NOMO-1 (cell line): ENCODE results near the gene TAF1D.

Experiments
- DNase-seq, 2 experiments: peaks; one replicate each; lab custom pipeline; 2025; ENCODE audit not compliant: unreplicated experiment in 2 of 2; lab: John Stamatoyannopoulos, UW

Gene TAF1D

DNA sequence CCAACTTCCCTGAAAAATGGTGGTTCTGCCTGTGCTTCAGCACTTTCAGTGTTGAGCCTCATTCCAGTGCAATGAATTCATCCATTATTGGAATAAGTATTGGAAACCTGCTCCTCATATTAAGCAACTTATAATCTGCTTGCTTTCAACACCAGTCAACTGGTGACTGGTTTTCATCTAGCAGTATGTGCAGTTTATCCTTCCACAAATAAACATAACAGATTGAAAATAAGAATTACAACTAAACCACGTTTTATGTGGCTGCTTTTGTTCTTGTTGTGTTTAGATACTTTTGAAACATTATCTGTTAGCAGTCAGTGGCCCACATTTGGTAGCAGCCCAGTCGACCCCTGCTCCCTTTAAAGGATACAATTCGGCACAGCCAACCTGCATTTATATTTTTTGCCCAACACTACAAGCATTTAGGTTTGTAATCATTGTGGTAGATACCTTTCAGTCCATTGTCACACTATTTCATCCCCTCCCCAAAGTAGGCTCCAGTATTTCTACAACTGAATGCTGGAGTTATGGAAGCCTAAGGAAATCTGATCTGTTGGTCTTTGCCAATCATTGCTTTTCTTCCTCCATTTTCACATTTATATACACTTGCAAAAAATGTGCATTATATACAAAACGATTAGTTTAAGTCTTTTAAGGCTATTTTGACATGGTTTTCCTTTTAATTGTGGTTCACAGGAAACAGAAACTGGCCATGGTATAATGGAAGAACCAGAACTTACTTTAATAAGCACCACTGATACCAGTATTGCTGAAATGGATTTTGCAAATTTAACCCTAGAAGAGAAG lies 13.1 kb downstream of the TAF1D start:
- DNase-seq: no peak

DNA sequence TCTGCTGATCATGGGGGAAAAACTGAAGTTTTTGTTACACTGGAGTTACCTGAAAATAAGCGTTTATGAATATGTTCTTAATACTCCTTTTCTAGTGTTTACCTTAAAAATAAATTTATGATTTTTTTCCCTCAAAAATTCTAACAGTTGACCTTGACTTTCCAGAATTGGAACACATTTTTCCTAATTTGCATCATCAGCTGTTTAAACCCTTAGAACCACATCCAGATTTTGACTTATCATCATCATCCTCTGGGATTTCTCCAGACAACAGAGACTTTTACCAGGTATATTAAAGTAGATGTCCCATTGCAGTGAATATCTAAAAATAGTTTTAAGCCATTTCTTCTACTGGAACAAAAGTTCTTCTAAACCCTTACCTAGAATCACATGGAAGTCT lies 17.2 kb downstream of the TAF1D start:
- DNase-seq: no peak

DNA sequence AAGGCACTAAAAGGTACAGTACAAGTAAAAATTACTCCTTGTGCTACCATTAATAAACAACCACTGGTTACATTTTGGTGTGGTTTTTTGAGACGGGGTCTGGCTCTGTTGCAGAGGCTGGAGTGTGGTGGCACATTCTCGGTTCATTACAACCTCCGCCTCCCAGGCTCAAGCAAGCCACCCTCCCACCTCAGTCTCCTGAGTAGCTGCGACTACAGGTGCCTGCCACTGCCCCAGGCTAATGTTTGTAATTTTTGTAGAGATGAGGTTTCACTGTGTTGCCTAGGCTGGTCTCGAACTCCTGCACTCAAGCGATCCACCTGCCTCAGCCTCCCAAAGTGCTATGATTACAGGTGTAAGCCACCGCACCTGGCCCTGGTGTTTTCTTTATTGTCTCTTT lies 20.8 kb downstream of the TAF1D start:
- DNase-seq: no peak

DNA sequence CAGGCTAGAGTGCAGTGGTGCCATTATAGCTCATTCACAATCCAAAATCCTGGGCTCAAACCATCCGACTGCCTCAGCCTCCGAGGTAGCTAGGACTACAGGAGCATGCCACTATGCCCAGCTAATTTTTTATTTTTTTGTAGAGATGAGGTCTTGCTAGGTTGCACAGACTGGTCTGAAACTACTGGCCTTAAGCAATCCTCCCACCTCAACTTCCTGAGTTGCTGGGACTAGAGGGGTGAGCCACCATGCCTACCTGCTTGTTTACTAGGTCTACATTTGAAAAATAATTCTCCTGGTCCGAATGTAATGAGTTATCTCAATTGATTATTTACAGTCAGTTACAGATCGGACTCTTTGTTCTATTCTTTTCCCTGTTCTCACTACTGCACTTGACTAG lies 22.0 kb downstream of the TAF1D start:
- DNase-seq: no peak

DNA sequence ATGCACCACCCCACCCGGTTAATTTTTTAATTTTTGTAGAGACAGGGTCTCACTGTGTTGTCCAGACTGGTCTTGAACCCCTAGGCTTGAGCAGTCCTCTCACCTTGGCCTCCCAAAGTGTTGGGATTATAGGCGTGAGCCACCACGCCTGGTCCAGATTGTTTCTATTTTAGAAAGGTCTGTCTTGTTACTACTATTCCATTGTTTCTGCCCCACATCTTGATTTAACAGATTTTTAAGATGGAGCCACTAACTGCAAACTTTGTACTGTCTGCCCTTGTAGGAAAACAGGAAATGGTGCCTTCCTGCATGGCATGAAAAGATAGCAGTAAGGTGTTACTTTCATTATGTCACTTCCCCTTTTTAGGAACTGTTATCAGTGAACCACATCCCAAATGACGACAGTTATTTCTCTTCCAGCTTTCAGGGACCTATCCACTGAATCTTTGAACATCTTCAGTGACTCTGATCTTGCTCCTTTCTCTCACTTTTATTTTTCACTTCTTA lies 23.2 kb downstream of the TAF1D start:
- DNase-seq: peak; percentile 12 to 69

DNA sequence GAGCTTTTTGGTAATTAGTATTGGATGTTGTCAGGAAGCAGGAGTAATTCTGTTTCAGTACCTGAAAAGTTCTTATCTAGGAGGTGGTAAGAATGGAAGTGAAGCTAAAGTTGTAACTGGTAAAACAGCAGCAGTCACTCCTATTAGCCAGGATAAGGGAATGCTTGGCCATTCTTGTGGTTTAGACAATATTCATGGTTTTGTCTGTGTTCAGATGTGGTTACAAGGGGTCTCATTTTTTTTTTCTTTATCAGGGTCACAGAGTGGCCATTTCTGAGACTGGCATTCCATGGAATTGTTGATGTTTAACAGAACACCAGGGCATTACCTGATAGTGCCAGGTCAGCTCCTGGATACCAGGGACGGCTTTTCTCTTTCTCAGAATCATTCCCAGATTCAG lies 23.8 kb downstream of the TAF1D start:
- no peak for DNase-seq

DNA sequence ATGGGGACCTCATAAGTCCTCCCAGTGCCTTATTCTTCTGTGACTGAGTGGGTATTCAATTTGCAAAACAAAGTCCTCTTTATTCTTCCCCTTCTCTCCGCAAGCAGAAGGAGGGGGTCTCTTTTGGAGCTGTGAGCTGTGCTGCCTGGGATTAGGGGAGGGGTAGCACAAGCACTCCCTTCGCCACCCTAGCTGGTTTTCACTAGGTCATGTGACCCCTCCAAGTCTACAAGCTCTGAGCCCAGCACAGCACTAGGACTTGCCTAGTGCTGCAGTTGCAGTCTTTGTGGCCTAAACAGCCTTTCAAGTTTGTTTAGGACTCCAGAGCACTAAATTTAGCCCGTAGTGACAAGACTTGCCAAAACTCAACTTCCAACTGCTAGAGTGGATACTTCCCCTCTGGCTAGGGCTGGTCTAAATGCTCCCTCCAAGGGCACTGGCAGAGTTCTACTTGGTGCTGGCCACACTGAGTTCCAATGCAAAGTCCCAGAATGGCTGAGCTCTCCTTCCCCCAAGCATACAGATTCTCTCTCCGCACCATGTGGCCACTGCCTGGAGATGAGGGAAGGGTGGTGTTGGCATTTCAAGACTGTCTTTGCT lies 25.4 kb downstream of the TAF1D start:
- no peak for DNase-seq

DNA sequence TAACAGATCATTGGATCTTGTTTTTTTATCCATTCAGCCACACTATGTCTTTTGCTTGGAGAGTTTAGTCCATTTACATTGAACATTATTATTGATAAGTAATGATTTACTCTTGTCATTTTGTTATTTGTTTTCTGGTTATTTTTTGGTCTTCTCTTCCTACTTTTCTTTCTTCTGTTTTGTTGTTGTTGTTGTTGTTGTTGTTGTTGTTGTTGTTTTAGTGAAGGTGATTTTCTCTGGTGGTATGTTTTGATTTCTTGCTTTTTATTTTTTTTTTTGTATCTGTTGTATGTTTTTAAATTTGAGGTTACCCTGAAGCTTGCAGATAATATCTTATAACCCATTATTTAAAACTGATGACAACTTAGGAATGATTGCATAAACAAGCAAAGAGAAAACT lies 28.6 kb downstream of the TAF1D start:
- DNase-seq: no peak

DNA sequence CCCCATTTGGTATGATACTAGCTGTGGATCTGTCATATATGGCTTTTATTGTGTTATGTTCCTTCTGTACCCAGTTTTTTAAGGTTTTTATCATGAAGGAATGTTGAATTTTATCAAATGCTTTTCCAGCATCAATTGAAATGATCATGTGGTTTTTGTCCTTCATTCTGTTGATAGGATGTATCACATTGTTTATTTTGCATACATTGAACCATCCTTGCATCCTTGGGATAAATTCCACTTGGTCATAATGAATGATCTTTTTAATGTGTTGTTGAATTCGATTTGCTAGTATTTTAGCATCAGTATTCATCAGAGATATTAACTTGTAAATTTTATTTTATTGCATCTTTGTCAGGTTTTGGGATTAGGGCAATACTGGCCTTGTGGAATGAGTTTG lies 31.1 kb downstream of the TAF1D start:
- DNase-seq: no peak

DNA sequence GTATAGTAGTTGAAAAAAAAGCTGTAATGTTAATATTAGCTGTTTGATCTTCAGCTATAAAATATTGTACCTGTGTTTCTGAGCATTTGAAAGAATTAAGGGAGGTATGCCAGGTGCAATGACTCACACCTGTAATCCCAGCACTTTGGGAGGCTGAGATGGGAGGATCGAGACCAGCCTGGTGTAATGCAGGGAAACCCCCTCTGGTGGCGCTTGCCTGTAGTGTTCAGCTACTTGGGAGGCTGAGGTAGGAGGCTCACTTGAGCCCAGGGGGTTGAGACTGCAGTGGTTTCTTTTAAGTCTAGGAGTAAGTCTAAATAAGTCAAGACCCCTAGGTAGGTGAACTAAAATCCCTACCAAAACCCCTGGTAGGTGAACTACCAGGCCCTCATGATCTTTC lies 37.1 kb downstream of the TAF1D start:
- DNase-seq: no peak

DNA sequence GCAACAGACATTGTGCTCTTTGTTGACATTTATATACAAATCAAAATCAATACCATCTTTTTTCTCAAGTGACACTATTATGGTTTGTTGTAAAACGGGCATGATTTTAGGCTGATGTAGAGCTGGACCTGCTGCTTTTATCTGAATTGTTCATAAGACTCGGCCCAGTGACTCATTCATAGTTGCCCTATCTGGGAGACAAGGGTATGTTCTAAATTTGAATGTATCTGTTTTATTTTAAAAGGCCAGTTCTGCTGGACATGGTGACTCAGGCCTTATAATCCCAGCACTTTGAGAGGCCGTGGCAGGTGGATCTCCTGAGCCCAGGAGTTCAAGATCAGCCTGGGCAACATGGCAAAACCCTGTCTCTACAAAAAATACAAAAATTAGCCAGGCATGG lies 40.5 kb downstream of the TAF1D start:
- no peak for DNase-seq

DNA sequence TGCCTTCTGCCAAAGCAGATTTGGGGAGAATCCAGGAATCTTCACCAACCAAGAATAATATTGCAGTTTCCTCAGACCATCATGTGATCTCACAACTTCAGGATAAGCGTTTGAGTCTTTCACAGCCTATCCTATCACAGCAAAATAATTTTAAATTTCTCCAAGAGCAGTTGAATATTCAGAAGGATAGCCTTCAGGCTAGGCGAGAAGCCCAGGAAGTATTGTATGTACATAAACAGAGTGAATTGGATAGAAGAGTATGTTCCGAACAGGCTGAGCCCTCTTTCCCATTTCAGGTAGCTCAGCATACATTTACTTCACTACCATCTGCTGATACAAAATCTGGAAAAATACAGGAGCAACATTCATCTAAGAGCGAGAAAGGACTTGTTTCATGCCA lies 43.7 kb downstream of the TAF1D start:
- no peak for DNase-seq

DNA sequence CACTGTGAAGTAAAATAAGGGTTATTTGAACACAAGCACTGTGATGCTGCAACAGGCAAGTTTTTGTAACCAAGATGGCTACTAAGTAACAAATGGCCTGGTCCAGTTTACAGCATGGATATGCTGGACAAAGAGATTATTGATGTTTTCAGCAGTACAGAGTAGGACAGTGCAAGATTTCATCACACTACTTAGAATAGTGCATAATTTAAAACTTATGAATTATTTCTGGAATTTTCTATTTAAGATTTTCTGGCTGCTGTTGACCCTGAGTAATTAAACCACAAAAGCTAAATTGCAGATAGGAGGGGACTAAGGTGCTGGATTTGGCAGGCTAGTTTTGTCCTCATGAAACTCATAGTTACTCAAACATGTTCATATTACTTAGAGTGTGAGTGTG lies 46.7 kb downstream of the TAF1D start:
- no peak for DNase-seq

DNA sequence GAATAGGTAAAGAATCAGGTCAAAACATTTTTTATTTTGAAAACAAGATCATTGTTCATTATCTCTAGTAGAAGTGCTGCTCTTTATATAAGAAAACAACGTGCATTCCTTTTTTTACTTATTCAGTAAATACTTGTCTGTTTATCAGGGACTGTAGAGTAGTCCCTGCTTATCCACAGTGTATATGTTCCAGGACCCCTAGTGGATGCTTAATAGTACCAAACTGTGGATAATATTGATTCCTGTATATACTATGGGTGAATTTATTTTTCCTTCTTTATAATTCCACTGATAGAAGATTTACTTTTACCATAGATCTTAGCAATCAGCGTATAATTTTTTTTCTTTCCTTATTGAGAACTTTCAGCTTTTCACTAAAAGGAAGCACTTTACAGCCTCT lies 47.2 kb downstream of the TAF1D start:
- DNase-seq: no peak

DNA sequence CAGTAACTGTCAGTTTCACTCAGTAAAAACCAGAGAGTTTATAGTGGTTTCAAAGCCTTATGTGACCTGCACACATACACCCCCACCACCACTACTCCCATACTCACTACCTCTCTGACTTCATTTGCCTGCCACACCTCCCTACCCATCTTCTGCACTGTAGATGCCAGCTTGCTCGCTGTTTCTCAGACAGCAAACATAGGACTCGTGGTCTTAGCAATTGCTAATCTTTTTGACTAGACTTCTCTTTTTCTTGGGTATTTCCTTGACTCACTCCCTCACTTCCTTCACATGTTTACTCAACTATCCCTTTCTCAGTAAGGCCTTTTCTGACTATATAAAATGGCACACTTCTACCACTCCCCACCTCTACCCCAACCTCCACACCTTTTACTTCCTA lies 52.1 kb downstream of the TAF1D start:
- no peak for DNase-seq

DNA sequence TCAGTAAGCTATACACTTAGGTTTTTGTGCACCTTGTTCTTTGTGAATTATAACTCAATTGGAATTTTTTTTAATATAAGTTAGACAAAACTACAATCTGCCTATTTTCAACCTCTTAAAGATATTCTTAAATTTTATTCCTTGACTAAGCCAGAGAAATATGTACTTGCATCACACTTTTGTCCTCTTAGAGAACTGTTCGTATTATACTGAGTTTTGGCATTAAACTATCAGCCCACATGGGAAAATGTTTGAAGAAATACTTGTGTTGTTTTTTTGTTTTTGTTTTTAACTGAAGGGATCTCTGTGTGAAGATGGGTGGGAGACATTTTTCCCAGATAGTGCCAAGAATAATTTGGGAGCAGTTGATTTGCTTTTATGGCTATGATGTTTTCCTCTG lies 54.5 kb downstream of the TAF1D start:
- no peak for DNase-seq

DNA sequence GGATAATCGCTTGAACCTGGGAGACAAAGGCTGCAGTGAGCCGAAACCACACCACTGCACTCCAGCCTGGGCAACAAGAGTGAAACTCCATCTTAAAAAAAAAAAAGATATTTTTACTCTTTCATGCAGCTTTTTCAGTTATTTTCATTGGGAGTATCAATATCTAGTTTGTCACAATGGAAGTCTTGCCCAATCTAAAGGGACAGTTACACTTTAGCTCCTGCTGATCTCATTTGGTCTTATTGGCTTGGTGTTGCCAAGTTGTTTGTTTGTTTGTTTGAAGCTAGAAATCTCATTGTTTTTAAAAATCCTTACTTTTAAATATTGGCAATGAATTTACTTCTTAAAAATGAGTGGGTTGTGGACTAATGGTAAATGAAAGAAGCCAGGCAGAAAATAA lies 55.1 kb downstream of the TAF1D start:
- no peak for DNase-seq
